HG02840 (cell line): ENCODE measurements around the gene SLCO4A1.
"Not testable (repeated sequence)": the region's sequence is repeated elsewhere in the genome, so short reads cannot be mapped to it uniquely, and the experiment has no call there.

Source experiments
- ATAC-seq: cut with Tn5 transposase; IDR thresholded peaks from one replicate; pipeline ENCODE4 v1.9.1; 2021; ENCODE audit warnings: mild to moderate bottlenecking, moderate library complexity, moderate number of reproducible peaks; ENCODE audit not compliant: unreplicated experiment, low FRiP score

SLCO4A1 gene

DNA sequence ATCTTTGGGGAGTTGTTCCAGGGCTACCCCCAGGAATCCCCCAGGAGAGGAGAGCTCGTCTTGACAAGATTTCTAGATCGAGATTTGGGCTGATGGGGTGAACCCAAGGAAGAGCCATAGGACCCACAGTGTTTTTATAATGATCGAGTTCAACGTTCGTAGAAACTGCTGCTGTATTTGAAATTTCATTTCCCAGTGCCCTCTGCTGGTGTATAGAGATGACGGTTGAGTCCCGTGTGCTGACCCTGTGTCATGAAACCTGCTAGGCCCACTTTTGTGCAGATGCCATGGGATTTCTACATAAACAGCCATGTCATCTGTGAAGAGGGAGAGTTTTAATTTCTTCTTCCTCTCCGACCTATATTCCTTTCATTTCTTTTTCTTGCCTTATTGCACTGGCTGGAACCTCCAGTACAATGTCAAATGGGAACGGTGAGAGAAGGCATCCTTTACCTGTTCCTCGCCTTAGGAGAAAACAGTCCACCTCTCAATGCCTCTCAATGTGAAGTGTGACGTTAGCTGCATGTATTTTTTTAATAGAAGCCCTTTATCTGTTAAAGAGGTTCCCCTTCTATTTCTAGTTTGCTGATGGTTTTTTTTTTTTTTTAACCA lies 37.8 kb downstream of the SLCO4A1 start:
- ATAC-seq = no peak

DNA sequence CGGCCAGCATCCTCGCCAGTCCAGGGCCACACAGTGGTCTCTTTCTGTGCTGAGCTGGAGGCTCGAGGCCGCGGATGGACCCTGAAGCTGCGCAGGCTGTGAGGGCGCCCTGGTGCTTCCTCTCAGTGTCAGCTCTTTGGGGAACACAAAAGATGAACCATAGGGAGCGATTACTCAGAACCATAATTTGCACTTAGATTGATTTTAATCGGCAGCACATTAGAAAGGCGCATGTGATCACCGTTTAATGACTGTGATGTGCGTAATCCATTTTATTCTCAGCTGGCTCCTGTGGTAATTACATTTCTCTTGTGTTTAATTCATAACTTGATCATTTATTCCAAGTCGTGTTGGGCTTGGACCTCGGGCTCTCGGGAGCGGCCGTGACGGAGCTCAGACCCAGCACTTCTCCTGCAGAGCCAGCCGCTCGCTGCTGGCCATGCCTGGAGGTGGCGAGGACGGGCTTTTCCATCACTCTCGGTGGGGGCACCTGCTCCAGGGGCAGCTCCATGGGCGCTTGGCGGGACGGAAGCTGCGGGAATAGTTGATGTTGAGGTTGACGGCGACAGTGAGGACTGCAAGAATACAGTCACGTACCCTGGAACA lies 40.7 kb downstream of the SLCO4A1 start:
- ATAC-seq = no peak

DNA sequence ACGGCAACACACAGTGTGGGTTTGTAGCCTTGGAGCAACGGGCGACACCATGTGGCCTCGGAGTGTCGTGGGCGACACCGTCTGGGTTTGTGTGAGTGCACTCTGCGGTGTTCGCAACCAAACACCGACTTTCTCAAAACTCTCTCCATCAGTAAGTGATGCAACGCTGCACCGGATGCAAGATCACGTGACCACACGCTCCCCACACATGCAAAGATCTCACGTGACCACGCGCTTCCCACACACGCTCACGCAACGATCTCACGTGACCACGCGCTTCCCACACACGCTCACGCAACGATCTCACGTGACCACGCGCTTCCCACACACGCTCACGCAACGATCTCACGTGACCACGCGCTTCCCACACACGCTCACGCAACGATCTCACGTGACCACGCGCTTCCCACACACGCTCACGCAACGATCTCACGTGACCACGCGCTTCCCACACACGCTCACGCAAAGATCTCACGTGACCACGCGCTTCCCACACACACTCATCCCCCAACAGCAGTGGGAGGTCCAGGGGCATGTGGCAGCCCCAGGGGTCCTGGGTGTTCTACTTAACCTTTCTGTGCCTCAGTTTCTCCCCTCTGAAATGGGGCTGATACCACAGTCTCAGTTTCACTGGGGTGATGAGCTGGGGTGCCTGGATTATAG lies 41.5 kb downstream of the SLCO4A1 start:
- not testable (repeated sequence) for ATAC-seq

DNA sequence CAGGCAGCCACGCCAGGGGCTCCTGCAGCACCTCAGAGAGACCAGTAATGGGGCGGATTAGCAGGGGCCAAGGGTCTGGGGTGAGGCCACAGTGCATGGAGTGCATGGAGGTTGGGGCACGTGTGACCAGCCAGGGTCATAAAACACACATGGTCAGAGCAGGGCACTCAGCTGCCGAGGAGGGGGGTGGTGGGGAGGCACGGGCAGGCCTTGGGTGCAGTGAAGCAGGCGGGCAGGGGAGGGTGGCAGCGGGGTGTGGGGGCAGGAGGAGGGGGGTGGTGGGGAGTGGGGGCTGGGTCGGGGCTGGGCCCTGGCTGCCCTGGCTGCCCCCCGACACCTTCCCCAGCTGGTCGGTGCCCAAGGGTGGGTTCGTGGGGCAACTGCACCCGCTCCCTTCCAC lies 42.7 kb downstream of the SLCO4A1 start:
- ATAC-seq = no peak

DNA sequence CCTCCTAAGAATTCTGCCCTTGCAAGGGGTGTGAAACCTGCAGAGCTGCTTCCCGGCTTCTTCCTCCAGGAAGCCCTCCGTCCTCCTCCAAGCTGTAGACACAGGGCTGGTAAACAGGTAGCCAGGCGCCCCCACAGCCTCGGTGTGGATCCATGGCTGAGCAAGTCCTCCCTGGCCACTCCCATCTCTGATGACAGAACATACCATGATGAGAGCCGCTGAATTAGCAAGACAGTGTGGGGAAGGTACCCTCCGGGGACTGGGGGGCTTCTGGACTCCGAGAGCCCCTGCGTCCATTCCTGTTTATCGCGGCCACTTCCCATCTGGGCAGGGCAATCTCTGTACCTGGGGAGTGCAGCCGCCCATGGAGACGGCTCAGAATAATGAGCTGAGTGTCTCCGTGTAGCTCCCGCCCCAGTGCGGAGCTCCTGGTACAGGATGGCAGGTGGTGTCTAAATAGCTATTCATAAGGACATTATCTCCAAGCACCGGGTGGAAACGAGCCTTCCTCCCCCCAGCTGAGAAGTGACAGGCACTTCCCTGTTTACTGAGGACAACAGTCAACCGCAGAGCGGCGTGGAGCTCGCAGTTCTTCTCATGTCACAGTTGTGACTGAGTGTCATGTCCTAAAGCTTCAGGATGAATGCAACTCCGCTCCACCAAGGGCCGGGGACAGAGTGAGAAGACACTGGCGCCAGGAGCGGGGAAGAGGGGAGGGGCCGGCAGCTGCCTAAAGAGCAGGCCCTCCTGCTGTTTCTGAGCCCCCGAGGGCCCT lies 43.7 kb downstream of the SLCO4A1 start:
- no peak for ATAC-seq

DNA sequence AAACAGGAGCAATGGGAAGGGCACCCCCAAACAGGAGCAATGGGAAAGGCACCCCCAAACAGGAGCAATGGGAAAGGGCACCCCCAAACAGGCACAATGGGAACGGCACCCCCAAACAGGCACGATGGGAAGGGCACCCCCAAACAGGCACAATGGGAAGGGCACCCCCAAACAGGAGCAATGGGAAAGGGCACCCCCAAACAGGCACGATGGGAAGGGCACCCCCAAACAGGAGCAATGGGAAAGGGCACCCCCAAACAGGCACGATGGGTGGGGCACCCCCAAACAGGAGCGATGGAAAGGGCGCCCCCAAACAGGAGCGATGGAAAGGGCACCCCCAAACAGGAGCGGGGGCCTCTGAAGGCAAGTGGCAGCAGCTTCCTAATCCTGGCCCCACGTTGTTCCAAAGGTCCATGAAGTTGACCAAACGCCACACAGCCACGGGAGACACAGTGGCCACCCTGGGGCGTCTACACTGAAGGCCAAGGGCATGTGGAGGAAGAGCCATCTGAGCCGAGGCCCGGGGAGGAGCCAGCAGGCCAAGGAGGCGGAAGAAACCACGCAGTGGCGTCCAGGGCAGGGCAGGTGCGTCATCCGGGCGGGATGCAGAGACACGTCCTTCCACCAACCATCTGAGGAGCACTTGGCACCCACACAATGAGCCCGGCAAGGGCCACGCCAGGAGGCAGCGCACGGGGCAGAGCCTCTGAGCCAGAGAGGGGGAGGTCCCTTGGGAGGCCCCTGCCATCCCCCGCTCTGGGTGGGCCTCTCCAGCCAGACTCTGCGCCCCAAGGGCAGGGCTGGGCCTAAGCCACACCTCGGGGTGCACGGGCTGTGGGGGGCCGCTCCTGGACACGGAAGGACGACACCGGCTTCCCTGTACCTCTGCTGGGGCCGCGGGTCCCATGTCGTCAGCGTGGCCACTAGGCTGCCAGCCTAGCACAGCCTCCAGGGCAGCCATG lies 44.8 kb downstream of the SLCO4A1 start:
- no peak for ATAC-seq

DNA sequence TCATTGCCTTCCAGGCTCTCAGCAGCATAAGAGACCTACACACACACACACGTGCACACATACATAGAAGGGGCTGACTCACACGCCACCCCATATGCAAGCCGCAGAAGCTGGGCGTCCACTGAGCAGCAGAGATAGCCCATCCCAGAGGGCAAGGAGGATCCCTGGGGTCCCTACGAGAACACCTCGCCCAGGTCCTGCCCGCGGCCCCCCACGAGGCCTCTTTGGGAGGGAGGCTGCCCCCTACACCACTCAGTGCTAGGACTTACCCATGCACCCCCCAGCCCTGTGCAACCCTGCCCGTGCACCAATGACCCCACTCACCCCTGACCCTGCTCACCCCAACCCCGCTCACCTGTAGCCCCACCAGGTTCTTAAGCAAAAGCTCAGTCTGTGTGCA lies 45.8 kb downstream of the SLCO4A1 start:
- no peak for ATAC-seq

DNA sequence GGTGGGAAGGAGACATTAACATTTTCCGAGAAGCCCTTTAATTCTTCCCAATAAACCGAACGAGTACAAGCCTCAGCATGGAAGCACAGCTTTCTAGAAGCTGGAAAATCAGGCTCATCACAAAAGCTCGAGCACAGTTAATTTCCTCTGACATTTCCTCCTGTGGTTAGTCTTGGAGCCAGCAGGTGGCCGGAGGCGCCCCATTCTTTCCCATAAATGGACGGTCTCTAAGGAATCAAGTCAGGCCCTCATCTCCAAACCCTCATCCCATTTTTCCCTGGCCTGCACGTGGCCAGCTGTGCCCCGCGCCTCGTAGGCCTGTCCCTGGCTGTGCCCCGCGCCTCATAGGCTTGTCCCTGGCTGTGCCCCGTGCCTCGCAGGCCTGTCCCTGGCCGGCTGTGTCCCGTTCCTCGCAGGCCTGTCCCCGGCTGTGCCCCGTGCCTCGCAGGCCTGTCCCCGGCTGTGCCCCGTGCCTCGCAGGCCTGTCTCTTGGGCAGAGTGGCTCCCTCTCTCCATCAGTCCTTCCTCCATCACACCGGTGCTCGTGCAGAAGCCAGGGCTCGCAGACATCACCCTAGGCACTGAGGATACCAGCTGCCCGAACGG lies 46.7 kb downstream of the SLCO4A1 start:
- no peak for ATAC-seq

DNA sequence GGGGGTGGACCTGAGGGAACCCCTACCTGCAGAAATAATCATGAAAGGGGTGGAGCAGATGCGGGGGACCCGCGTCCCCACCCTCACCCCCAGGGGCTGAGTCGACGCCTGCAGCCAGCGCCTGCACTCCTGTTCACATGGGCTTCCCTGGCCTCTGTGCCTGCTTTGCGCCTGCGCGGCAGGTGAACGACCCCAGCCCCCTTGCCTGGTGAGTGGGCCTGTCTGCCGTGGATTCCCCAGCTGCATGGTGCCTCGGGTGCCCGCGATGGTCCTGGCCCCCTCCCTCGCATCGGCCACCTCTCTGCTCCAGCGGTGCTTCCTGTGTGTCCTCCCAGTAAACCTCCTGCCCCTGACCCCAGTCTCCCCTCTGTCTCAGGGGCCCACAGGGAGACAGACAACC lies 47.6 kb downstream of the SLCO4A1 start:
- no peak for ATAC-seq

DNA sequence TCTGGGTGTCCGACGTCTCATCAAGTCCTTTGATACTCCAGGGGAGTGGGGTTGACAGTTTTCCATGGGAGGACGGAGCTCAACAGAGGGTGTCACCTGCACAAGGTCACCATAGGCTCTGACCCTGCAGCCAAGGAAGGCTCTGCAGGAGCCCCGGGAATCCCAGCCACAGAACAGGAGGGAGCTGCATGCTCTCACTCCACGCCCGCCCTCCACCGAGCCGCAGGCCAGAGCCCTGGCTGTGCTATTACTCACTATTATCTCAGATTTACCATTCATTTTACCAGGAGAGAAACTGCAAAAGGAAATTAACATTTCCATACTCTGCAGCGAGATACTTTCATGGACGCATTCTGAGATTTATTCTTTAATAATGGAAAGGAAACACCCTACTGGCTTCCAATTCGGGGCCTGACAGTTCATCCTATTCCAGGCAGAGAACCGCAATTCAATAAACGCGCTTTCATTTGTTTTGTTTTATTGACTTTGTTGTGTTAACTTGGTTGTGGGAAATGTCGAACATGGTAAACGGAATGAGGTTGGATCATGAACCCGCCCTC lies 48.0 kb downstream of the SLCO4A1 start:
- no peak for ATAC-seq

DNA sequence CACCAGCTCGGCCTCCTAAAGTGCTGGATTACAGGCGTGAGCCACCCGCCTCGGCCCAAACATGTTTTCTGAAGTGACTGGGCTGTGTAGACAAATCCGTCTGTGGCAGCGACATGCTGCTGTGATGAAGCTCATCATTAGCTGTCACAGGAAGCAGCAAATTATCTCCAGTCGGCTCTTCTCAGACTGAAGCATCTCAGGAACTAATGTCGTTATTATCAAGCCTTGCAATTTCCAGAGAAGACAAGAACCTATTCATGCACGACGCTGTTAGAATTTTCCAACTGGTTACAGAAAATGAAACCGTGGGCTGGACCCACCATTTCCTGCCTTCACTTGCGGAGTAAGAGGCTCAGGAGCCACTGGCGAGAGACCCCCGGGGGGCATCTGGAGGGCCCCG lies 49.2 kb downstream of the SLCO4A1 start:
- ATAC-seq = no peak

DNA sequence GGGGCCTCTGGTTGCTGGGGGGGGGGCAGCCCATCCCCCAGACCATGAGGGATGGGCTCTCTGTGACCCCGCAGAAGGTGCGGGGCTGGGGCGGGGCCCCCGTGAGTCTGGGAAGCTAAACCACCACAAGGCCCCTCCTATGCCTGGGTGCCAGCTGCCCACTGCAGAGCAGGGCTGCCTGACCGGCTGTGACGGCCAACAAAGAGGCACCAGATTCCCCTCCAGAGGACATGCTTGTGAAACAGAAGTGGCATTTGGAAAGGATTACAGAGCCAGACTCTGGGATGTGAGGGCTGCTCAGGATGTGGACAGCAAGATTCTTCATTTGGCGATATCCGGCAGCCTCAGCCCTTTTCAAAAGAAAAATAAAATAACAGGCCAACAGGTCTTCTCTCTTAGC lies 49.9 kb downstream of the SLCO4A1 start:
- no peak for ATAC-seq

DNA sequence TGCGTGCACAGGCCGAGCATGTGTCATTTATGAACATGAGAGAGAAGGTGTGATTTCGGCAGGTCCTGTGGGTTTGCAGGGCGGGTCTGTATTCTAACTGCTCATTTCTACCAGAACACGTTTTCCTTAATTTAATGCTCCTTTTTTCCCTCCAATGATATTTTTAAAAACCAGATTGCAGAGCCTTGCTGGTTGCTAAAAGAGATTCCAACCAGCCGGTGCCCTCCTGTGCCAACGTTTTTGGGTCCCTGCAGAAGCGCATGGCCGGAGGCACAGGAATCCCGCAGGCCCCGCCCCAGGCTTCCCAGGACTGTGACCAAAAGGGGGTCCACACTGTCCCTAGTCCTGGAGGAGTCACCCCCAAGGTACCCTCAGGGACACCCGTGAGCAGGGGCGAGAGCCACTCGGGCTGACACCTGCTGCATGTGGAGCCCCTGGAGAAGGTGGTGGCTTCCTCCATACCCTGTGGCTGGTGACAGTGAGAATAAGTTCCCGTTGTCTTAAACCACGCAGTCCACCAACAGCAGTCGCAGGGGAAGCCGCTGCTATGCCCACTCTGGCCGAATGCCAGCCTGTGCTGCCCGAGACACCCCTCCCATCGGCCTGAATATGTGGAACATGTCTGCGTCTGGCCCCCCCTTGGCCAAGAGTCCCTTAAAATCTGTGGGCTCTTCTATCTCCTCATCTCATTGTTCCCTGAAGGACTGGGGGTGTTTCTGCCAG lies 50.7 kb downstream of the SLCO4A1 start:
- ATAC-seq = no peak

DNA sequence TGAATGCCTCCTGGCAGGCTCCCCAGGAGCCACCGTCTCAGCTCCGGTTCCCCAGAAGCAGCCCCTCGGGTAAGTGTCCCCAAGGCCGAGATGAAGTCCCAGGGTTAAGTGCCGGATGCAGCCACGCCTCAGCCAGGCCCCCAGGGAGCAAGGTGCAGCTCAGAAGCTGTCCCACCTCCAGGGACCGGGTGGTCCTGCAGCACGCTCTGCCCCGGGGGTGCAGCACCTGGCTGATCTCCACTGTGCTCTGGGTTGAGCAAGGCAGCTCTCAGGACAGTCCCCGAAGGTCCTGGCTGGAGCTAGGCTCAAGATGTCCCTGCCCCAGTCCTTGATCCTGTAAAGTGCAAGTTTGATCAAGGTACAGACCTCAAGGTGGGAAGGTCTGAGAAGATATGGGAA lies 51.2 kb downstream of the SLCO4A1 start:
- ATAC-seq = no peak

DNA sequence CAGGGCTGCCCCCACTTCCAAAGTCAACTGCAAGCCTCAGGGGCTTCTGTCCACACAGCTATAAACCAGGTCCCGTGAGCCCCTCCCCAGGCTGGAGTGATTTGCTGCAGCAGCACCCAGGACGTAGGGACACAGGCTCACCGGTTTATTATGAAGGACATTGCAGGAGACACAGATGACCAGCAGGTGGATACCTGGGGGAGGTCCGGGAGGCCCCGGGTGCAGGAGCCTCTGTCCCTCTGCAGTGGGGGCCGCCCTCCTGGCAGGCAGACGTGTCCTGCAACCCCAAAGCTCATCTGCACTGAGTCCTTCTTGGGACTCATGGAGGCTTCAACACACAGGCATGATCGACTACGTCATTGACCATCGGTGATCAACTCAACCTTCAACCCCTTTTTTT lies 51.8 kb downstream of the SLCO4A1 start:
- no peak for ATAC-seq

DNA sequence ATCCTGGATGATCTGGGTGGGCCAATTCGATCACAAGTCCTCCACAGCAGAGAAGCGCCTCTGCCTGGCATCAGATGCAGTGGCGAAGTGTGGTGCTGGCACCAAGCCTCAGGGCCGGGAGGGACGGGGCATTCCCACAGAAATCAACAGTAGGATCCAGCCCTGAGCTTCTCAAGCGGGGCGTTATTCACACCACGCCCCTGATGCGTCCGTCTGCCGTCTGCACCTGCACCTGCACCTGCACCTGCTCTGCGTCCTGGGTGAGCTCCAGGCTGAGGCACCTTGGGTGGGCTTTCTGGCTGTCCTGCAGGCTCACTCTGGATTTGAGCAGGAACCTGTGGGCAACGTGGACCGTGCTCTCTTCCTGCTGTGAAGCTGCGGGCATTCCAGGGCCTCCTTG lies 52.6 kb downstream of the SLCO4A1 start:
- no peak for ATAC-seq

DNA sequence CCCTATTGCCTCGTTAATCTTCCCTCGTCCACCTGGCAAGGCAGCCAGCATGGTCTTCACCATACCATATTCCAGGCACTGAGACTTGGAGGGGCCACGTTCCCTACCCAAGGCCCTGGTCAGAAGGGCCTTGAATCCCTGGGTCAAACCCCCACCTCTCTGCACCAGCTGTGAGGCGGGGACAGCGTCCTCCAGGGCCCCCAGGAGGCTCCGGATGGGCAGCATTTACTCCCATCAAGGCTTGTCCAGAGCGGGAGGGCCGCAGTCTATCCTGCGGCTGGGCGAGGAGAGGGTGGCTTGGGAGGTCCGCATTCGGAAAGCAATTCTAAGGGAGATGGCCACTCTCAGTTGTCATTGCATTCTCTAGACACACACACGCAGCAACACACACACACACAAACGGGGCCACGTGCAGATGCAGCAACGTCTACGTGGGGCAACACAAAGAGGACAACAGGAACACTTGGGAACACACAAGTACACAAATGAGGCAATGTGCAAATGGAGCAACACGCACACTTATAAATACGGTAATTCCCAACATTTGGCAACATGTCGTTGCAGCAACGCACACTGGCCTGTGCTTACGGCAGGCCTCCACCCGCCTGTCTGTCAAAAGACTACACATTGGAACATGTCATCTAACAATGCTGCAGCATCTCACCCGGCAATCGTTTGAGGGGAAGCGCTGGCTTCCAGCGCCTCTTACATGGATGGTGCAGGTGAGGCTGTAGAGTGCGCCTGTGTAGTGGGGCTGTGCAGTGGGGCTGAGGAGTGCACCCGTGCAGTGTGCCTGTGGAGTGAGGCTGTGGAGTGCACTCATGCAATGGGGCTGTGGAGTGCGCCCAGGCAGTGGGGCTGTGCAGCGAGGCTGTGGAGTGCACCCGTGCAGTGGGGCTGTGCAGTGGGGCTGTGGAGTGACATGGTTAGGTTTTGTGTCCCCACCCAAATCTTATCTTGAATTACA lies 53.4 kb downstream of the SLCO4A1 start:
- ATAC-seq = no peak

DNA sequence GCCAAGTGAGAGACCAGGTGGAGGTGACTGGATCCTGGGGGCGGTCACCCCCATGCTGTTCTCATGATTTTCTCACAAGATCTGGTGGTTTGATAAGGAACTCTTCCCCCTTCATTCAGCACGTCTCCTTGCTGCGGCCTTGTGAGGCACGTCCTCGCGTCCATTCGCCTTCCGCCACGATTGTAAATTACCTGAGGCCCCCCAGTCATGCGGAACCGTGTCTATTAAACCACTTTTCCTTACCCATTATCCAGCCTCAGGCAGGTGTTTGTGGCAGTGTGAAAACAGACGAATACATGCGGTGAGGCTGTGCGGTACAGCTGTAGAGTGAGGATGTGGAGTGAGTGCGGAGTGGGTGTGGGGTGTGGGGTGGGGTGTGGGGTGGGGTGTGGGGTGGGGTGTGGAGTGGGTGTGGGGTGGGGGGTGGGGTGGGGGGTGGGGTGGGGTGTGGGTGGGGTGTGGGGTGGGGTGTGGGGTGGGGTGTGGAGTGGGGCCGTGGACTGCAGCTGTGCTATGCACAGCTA lies 54.2 kb downstream of the SLCO4A1 start:
- ATAC-seq = no peak
